HG03159 (cell line): ENCODE results near the gene LRRD1.
A peak's percentile ranks its signal among the peaks of the same experiment; 100 is the strongest.
"Not testable (repeated sequence)": the region's sequence is repeated elsewhere in the genome, so short reads cannot be mapped to it uniquely, and the experiment has no call there.

ENCODE experiments used
- ATAC-seq: cut with Tn5 transposase; IDR thresholded peaks from one replicate; pipeline ENCODE4 v1.9.1; 2021; ENCODE audit warnings: mild to moderate bottlenecking, moderate library complexity; ENCODE audit not compliant: unreplicated experiment

LRRD1 gene

GRCh38 chr7:92178928-92179924 lies at the start of gene LRRD1:
TSS of gene LRRD1 (minus strand) at chr7:92179142. CDS start at chr7:92165202, 13,940 bp downstream.
- peak; percentile 98 for ATAC-seq

- ATAC-seq = no peak
Measured at GRCh38 chr7:92228742-92229141, 49.8 kb upstream of the LRRD1 start.

GRCh38 chr7:92228100-92228499 lies 49.2 kb upstream of the LRRD1 start:
- ATAC-seq = no peak

- ATAC-seq = no peak
Measured at GRCh38 chr7:92226981-92227380, 48.0 kb upstream of the LRRD1 start.

- no peak for ATAC-seq
Measured at GRCh38 chr7:92221766-92222165, 42.8 kb upstream of the LRRD1 start.

- no peak for ATAC-seq
Measured at GRCh38 chr7:92206672-92207071, 27.7 kb upstream of the LRRD1 start.

- ATAC-seq = no peak
Measured at GRCh38 chr7:92205987-92206386, 27.0 kb upstream of the LRRD1 start.

- no peak for ATAC-seq
Measured at GRCh38 chr7:92200791-92201190, 21.8 kb upstream of the LRRD1 start.

- no peak for ATAC-seq
Measured at GRCh38 chr7:92192326-92192725, 13.4 kb upstream of the LRRD1 start.

- ATAC-seq = not testable (repeated sequence)
Measured at GRCh38 chr7:92189246-92189645, 10.3 kb upstream of the LRRD1 start.

GRCh38 chr7:92184294-92184693 lies 5.4 kb upstream of the LRRD1 start:
- not testable (repeated sequence) for ATAC-seq

GRCh38 chr7:92177362-92177761 lies 1.6 kb downstream of the LRRD1 start:
- no peak for ATAC-seq

GRCh38 chr7:92169529-92169928 lies 9.4 kb downstream of the LRRD1 start:
- ATAC-seq = not testable (repeated sequence)

GRCh38 chr7:92161271-92161670 lies 17.7 kb downstream of the LRRD1 start:
- no peak for ATAC-seq

GRCh38 chr7:92158660-92159575 lies 20.0 kb downstream of the LRRD1 start:
- peak; percentile 92 for ATAC-seq

GRCh38 chr7:92156990-92157389 lies 22.0 kb downstream of the LRRD1 start:
- no peak for ATAC-seq

GRCh38 chr7:92155108-92155739 lies 23.7 kb downstream of the LRRD1 start:
- no peak for ATAC-seq

GRCh38 chr7:92150450-92151017 lies 28.4 kb downstream of the LRRD1 start:
- no peak for ATAC-seq

- no peak for ATAC-seq
Measured at GRCh38 chr7:92149736-92150239, 29.2 kb downstream of the LRRD1 start.

- not testable (repeated sequence) for ATAC-seq
Measured at GRCh38 chr7:92143192-92143880, 35.6 kb downstream of the LRRD1 start.
